Left cardiac atrium (tissue), 4 donors: Measurements from ENCODE around the gene TRIM66. TPM values are rescaled to one million over a fixed set of nuclear protein-coding genes. Genes with fewer than 3 reads are reported as not detected.
A peak's percentile ranks its signal among the peaks of the same experiment; 100 is the strongest.

Experiments
- ATAC-seq, 2 donors: fragments of 200-7000 bp; cut with Tn5 transposase; one replicate each; pipeline ENCODE4 v1.9.1; 2020; ENCODE audit warnings: mild to moderate bottlenecking in 2 of 2, moderate library complexity in 2 of 2
- DNase-seq: peaks from one replicate; pipeline ENCODE4 v3.0.0-alpha.2; 2020
- intact Hi-C, 2 donors: fragments of 100-400 bp; cut with DNase I; formaldehyde crosslinking; loops; one replicate each; pipeline versions ENCODE4 v1.14.1 to v1.15.1; 2022 to 2023
- total RNA-seq, 2 donors: library from RNA; stranded (reverse); fragmentation: NEBNext Ultra II Directional; extraction: Animal tissue kit (Norgen Biotek cat#: 25700); gene quantifications; one replicate each; pipeline ENCODE4 v1.2.1, GENCODE V29; 2021
- donor health status: DM: no; HTN: yes; CAD: no.
- donor health status: DM: no; HTN: yes; CAD: no; lungs with severe emphysema.
- donor health status: DM: yes; HTN: yes; CAD: no.
- donor health status: Dilated cardiomyopathy.

The TRIM66 gene
- total RNA-seq, 2 donors from 2014 or later = 2.3 to 3.2 TPM

DNA sequence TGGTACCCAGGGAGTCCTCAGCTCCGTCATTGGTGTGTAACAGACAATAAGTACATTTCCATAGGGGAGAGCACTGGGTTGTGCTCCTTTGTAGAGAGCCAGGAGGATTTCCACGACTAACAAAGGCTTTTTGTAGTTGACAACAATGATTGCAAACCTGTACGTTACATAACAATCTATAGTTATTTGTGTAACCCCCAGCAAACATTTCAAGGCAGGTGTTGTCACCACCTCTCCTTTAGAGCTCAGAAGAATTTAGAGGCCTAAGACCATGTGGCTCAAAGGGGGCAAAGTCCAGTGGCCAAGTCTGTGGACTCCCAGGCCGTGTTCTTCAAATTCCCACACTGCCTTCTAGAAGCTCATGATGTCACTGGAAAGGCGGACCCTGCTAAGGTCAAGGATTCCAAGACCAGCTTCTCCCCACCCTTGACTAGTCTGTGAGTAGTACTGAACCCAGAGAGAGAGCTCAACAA lies 15.9 kb upstream of the TRIM66 start:
- intact Hi-C loops = no loop called here
- ATAC-seq (no peak), DNase-seq (no peak)

DNA sequence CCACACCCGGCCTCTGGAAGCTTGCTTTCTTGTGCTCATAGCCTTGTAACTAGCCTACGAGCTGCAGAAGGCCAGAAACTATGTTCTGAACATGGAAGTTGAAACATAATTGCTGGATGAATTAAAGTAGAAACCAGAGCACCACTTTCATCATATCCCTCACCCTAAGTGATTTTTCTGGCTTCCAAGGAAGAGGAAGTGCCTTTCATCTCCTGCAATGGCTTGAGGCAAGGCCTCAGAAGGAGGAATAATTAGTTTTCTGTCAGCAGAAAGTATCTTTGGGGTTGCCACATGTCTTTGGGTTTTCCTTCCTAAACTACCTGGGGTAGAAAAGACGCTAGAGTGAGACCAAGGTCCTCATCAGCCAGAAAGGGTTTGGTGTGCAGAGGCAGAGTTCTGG lies 14.6 kb upstream of the TRIM66 start:
- intact Hi-C loops = no loop called here
- ATAC-seq (no peak), DNase-seq (no peak)

DNA sequence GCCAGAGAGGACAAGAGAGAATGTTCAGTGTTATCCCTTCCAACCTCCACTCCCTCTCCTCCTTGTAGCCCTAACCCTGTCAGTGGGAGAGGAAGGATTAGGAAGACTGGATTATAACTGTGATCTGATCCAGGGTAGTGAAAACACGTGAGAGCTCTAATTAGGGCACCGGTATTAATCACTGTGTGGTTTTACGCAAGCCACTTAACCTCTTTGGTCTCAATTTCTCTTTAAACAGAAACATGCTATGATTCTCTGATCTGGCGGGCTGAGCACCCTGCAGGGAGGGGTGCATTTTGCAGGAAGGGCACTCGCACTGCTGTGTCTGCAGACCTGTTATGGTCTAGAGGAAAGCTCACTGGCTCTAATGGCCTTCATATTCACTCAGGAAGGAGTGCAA lies 11.7 kb upstream of the TRIM66 start:
- no peak for DNase-seq
- intact Hi-C loops = no loop called here
- no peak for ATAC-seq

DNA sequence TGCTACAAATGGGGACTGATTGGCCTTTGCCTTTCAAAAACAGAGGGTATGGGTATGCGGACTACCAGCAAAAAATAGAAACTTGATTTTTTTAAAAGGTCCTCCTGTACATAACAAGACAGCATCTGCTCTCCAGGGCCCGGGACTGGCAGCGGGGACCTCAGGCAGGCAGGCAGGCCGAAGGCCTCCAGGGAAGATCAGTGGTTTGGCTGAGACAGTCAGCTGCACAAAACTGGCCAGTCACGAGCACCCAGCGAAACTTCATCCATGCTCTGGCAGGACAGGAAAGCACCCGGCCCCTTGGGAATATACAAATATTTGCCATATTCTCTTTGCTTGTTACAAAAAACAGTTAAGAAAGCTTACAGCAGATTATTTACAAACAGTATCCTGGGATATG lies 11.1 kb upstream of the TRIM66 start:
- DNase-seq (no peak), ATAC-seq (no peak)
- intact Hi-C loops = no loop called here

DNA sequence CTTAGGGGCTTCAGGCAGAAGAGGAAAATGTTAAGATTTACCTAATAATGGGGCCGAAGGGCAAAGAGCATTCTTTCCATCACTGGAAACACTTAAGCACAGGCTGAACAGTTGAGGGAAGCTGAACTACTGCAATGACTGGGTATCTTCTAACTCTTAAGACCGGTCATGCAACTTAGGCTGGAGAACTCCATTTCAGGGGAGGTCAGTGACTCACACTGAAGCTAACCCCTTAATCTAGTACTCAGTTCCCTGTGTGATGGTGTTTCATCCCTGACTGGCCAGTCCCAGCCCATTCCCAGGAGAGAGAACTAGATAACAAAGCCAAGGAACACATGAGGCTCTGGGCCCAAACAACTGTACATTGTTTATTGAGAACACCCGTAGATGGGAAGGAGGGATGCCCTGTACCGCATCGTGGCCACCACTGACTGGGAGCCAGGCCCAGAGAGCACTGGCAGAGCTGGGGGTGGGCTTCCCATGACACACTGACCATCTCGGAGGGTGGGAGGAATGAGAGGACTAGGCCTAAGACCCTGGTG lies 10.6 kb upstream of the TRIM66 start:
- intact Hi-C loops = no loop called here

DNA sequence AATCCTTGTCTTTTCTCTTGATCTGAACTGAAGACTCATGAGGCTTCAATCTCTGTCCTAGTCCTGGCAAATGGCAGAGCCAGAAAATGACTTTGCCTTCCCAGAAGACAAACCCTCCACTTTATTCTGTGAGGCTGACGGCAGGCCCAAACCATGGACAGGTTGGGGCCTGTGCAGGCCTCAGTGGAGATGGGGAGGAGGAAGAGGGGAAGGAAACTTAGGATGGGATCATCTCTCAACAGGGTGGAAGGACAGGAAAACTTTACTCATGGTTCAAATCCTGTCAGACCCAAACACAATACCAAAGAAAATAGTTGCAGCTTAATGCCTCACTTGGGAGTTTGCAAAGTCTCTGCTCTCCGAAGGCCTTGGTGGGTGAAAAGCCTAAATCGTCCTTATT lies 10.0 kb upstream of the TRIM66 start:
- DNase-seq (no peak), ATAC-seq (no peak)
- intact Hi-C loops = no loop called here

More for the DNA sequence above, 10.6 kb upstream of the TRIM66 start:
- no peak for DNase-seq
- ATAC-seq = no peak

DNA sequence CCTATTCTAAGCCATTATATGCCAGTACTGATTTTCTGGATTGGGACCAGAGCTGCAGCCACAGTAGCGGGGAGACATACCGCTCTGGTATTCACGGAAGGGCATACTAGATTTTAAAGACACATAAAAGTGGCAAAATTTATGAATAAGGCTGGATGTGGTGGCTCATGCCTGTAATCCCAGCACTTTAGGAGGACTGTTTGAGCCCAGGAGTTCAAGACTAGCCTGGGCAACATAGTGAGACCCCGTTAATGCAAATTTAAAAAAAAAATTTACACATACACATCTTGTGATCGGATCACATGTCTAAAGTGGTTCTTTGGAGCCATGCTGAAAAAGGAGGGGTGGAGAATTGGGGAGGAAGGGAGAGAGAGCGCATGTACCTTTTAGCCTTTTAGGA lies 9.1 kb upstream of the TRIM66 start:
- intact Hi-C loops = no loop called here
- ATAC-seq (no peak), DNase-seq (no peak)

DNA sequence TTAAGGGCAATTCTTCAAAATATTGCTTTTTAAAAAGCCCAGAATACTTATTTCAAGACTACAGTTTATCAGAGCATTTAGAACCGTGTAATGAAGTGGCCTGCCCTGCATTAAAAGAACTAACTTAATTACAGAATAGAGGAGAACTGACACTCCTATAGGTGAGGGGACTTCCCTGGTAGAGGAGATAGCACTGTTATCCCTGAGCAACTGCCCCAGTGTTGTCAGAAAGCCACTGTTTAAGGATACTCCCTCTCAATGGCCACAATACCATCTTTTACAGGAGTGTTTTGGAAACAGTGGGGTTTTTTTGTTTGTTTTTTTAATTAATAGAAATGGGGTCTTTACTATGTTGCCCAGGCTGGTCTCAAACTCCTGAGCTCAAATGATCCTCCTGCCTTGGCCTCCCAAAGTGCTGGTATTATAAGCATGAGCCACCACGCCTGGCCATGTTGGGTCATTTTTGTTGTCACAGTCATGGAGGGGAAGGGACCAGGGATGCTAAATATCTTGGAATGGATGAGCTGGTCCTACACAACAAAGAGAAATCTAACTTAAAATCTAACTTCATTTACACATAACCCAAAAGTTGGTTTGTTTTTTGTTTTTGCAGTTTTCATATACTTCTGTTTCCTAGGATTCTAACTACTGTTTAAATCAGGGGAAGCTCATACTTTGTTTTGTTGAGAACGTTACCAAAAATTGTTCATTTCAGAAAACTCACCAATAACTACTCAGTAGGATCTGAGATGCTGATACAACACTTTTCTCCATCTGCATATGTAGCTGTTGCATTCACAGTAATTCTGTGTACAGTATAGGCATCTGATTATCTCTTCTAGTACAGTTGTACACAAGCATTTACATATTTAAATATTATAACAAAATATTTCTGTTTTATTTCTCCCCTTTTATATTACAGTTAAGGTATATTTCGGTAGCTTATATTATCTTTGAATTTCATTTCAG lies 8.2 kb upstream of the TRIM66 start:
- DNase-seq (no peak), ATAC-seq (no peak)
- intact Hi-C loops = no loop called here

DNA sequence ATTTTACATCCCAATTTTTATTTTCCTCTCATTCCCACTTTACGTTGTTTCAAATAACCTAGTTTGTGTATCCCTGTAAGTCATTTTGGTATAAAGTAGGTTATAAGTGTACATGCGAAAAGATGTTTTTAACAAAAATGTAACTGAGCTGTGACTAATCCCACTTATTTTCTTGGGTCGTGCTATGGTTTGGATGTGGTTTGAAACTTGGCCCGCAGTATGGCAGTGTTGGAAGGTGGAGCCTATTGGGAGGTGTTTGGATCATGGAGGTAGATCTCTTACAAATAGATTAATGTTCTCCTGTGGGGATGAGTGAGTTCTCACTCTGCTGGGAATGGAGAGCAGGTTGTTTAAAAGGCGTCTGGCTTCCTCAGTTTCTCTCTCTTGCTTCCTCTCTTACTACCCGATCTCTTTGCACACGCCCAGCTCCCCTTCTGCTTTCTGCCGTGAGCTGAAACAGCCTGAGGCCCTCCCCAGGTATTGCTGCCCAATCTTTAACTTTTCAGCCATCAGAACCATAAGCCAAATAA lies 7.3 kb upstream of the TRIM66 start:
- ATAC-seq (no peak), DNase-seq (no peak)
- intact Hi-C loops = loop anchor here (2.0 to 5.0 kb wide), 3 partner anchors 121 to 273 kb away; partner anchors contain the start of gene TMEM9B (in 1 of the 2)

DNA sequence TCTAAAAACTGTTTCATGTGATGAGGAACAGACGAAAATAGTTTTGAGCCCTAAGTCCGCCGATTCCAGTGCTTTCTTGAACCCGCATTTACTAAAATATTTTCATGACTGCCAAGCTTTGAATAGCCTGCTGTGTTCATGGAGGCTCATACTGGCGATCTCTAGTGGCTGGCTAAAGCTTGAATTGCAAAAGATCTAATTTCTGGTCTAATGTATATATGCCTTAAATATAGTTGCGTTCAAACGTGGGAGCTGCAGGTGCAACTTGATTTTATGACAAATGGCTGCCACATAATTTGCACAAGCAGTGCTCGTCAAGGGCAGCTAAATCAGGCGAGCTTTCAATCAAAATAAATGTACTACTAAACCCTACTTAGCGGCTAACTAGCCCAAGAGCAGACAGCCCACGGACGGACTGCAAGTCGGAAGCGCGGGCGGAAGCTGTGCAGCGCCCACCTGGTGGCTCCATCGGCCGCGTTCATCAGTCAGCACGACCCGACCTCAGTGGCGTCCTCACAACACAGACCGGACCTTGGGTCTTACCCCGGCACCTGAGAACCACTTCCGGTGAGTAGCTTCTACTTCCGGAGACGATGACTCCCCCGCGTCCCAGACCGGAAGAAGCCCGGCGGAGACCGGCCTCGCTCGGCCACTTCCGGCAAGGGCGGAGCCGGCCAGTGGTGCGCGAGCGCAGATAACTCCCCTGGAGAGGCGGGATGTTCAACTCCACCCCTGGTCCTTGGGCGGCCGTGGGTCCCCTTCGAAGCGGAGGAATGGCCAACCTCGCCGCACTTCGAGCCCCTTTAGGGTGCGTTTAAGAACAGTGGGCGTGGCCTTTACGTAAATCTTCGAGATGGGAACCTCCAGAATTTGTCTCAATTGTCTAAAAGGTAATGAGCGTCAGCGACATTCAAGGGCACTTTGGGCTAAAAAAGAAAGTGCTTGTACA lies 6.2 kb upstream of the TRIM66 start:
- intact Hi-C loops = loop anchor here (2.0 to 5.0 kb wide), 3 partner anchors 122 to 274 kb away; partner anchors contain the start of gene TMEM9B (in 1 of the 2)
- peak; percentile 96 to 99 for ATAC-seq
- peak; percentile 96 for DNase-seq

DNA sequence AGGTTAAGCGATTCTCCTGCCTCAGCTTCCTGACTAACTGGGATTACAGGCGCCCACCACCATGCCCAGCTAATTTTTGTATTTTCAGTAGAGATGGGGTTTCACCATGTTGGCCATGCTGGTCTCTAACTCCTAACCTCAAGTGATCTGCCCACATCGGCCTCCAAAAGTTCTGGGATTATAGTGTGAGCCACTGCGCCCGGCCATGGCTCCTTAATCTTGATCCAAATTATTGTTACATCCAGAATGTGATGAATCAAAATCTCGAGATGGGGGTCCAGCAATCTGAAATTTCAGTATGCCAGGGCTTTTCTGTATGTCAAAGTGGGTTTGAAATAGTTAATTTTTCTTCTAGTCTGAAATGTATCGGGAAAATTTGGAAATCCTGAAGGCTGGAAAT lies 3.9 kb upstream of the TRIM66 start:
- DNase-seq = no peak
- ATAC-seq = no peak
- intact Hi-C loops = loop anchor here (5.0 kb wide), 2 partner anchors 126 to 276 kb away; partner anchors contain the start of gene TMEM9B (in 1 of the 2)

DNA sequence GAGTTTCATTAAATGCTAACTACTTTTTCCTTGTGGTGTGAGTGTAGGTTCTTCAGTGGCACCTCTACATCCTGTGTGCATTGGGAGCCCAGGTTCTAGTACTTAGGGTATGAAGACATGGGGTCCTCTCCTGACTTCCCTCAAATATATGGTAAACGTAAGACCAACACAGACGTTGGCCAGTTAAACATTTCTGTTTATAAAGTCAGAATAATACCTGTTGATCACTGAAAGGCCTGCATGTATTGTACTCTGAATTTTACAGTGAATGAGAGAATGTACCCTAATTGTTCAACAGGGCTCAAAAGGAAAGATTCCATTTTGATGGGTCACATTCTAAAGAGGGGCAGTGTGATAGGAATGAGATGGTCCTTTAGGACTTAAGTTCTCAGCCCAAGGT lies 3.4 kb upstream of the TRIM66 start:
- DNase-seq (no peak), ATAC-seq (no peak)
- intact Hi-C loops = loop anchor here (5.0 kb wide), 2 partner anchors 126 to 276 kb away; partner anchors contain the start of gene TMEM9B (in 1 of the 2)

DNA sequence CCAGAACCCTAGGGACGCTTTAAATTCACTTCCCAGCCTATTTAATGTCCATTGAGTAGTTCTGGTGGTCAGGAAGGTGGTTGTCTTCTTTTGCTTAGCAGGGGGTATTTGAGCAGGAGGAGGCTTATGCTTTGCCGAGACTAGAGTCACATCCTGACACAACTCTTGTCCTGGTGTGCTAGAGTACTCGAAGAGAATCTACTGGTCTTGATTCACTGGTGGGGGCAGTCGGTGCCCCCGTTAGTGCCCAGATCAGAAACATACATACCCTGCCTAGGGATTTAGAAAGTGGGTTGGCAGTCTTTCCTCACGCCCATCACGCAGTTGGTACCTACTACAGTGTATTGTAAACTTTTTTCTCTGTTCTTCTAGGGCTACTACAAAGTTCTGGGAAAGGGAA lies 2.8 kb upstream of the TRIM66 start:
- ATAC-seq = no peak
- intact Hi-C loops = loop anchor here (5.0 kb wide), 2 partner anchors 127 to 277 kb away; partner anchors contain the start of gene TMEM9B (in 1 of the 2)
- no peak for DNase-seq

DNA sequence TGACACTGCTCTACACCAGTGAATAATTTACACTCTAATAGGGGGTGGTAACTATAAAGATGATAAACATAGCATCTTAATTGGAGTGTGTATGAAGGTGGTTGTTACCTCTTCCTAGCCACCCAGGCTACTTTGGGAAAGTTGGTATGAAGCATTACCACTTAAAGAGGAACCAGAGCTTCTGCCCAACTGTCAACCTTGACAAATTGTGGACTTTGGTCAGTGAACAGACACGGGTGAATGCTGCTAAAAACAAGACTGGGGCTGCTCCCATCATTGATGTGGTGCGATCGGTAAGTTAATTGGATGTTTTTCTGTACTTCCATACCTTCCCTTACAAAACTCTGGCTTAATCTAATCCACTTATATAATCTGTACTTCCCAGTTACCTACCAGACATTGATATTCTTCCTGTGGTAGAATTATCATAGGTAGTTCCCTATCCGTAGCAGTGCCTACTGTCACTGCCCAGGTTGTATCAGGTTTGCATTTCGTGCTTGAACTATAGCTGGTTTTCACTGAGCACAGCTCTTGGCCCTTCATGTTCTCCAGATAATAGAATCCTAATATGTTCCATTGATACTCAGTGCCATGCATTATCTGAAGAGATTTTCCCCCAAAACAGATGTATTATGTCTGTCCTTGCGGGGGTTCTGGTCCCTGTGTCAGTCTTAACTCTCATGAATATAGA lies 2.3 kb upstream of the TRIM66 start:
- DNase-seq (no peak), ATAC-seq (no peak)
- intact Hi-C loops = loop anchor here (5.0 kb wide), 3 partner anchors 128 to 278 kb away; partner anchors contain the start of genes AKIP1 (in 1 of the 2) and TMEM9B (in 1 of the 2)

DNA sequence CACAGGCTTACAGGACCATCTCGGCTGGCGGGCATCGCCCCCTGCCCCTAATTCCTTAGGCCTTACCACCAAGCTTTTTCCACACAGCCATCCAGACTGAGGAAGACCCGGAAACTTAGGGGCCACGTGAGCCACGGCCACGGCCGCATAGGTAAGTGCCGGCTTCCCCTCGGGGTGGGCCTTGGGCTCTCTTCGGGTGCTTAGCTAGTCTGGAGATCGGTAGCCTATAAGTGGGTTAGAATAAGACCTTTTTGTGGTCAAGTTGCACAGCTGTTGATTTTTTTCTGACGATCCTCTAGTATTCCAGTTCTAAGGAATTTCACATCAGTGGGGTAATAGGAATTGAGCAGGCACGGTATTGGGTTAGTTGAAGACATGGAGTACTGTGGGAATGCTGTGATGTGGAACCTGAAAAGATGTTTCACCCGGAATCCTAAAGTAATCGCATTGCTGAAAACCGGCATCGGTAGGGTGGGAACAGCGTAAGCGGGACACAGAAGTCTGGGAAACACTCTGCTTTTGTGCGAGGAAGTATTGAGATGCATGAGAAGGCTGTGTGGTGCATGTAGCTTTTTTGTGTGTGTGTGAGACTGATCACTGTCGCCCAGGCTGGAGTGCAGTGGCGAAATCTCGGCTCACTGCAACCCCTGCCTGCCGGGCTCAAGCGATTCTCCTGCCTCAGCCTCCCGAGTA lies 796 bp upstream of the TRIM66 start:
- ATAC-seq = peak; percentile 2 to 17
- intact Hi-C loops = loop anchor here in 1 of 2 donors (5.0 kb wide), 1 partner anchor 229 kb away; the partner anchor contains the start of gene AKIP1
- peak; percentile 43 for DNase-seq

DNA sequence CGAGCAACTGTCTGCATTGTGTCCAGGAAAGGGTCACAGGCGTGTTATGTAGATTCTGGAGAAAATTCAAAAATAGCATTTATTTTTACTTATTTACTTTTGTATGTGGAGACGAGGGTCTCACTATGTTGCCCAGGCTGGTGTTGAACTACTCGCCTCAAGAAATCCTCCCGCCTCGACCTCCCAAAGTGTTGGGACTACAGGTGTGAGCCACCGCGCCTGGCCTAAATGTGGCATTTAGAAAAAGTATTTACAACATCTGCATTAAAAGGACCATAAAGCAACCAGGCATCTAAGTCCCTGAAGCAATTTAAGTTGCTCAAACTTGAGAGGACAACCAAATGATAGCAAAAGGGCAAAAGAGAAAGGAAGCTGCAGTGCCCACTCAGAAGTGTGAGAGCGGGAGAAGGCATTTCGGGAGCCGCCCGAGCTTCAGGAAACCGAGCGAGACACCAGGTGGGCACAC lies 595 bp downstream of the TRIM66 start:
- intact Hi-C loops = loop anchor here in 1 of 2 donors (5.0 kb wide), 1 partner anchor 230 kb away; the partner anchor contains the start of gene AKIP1
- no peak for ATAC-seq
- no peak for DNase-seq

DNA sequence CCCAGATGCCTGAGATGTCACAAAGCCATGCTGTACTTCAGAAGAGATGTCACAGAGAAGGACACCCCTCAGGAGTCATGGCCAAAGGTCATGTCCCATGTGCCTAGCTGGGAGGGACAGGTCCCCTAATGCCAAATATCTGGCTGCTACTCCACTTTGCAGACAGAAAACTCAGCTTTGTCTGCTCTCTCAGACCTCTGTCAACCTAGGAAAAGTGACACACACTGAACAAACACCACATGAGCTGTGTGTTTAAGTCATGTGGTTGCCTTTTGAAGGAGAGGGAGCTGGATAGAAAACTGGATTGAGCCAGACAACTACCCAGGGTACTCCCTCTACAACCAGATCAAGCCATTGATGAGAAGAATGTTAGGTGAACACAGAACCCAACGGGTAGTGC lies 3.5 kb downstream of the TRIM66 start:
- intact Hi-C loops = no loop called here

More for the DNA sequence above, 3.5 kb downstream of the TRIM66 start:
- no peak for DNase-seq
- no peak for ATAC-seq
